ENCODE results near the gene RNF103. TPM values are rescaled to one million over a fixed set of nuclear protein-coding genes. Genes with fewer than 3 reads are reported as not detected.

RNF103 gene
- total and polyA plus RNA-seq, 2 of the 13 experiments (the other 11 are each of a cell fraction or from before 2014, with no cell fraction given): 19.8 to 21.1 TPM

- TF ChIP-seq REPIN1 (CRISPR knock-in tag; IDR thresholded peaks at IDR 0.05; ENCODE audit: borderline replicate concordance, low read depth) (peak; percentile 53; the same call in 1 of the 2 replicates), ARID2 (CRISPR knock-in tag; IDR thresholded peaks at IDR 0.05; ENCODE audit: borderline replicate concordance) (no peak), PITX1 (CRISPR knock-in tag; IDR thresholded peaks at IDR 0.05) (peak; percentile 96), PAXIP1 (CRISPR knock-in tag; conservative IDR thresholded peaks at IDR 0.05) (peak; percentile 90), ZNF557 (CRISPR knock-in tag; IDR thresholded peaks at IDR 0.05) (no peak), ZKSCAN8 (CRISPR knock-in tag; IDR thresholded peaks at IDR 0.05; ENCODE audit: borderline replicate concordance) (no peak), RELA (CRISPR knock-in tag; IDR thresholded peaks at IDR 0.05) (no peak), MYNN (CRISPR knock-in tag; IDR thresholded peaks at IDR 0.05; ENCODE audit: low read depth) (no peak), ARID3A (IDR thresholded peaks at IDR 0.05; ENCODE audit: low read depth, low read length) (peak; percentile 88; the same call in 1 of the 2 replicates), RNF219 (CRISPR knock-in tag; IDR thresholded peaks at IDR 0.05) (no peak), CENPX (CRISPR knock-in tag; IDR thresholded peaks at IDR 0.05) (no peak), ATM (IDR thresholded peaks at IDR 0.05; ENCODE audit: borderline replicate concordance) (no peak), BRD4 (CRISPR knock-in tag; IDR thresholded peaks at IDR 0.05) (no peak), SIX1 (CRISPR knock-in tag; IDR thresholded peaks at IDR 0.05; ENCODE audit: borderline replicate concordance) (no peak), ZNF18 (CRISPR knock-in tag; IDR thresholded peaks at IDR 0.05; ENCODE audit: insufficient replicate concordance) (no peak), ZNF432 (CRISPR knock-in tag; IDR thresholded peaks at IDR 0.05; ENCODE audit: borderline replicate concordance) (no peak), CSRNP2 (CRISPR knock-in tag; conservative IDR thresholded peaks at IDR 0.05; ENCODE audit: low read depth) (no peak), ZNF333 (CRISPR knock-in tag; IDR thresholded peaks at IDR 0.05; ENCODE audit: borderline replicate concordance) (no peak)
These were observed 25.7 kb upstream of the RNF103 start (continued) for GRCh38 chr2:86649119-86649947.

All from HepG2 (cell line).